Measurements from ENCODE around the gene CEACAM3.

GRCh38 chr19:41785653-41786052, 10.7 kb upstream of the CEACAM3 start:
- TF ChIP-seq, protein P1, sequence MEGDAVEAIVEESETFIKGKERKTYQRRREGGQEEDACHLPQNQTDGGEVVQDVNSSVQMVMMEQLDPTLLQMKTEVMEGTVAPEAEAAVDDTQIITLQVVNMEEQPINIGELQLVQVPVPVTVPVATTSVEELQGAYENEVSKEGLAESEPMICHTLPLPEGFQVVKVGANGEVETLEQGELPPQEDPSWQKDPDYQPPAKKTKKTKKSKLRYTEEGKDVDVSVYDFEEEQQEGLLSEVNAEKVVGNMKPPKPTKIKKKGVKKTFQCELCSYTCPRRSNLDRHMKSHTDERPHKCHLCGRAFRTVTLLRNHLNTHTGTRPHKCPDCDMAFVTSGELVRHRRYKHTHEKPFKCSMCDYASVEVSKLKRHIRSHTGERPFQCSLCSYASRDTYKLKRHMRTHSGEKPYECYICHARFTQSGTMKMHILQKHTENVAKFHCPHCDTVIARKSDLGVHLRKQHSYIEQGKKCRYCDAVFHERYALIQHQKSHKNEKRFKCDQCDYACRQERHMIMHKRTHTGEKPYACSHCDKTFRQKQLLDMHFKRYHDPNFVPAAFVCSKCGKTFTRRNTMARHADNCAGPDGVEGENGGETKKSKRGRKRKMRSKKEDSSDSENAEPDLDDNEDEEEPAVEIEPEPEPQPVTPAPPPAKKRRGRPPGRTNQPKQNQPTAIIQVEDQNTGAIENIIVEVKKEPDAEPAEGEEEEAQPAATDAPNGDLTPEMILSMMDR (IDR thresholded peaks at IDR 0.05) = peak; percentile 54 to 77 (median 71)
- no peak for TF ChIP-seq POLR2A (IDR thresholded peaks at IDR 0.05; ENCODE audit: low read depth)

All from esophagus muscularis mucosa (tissue), 3 donors.